Measurements from ENCODE around the gene MTARC2. TPM values are rescaled to one million over a fixed set of nuclear protein-coding genes. Genes with fewer than 3 reads are reported as not detected.

The MTARC2 gene
- total and polyA plus RNA-seq, 10 donors = 4.8 to 27.2 (median 15.3) TPM

- Histone ChIP-seq H3K4me1 (peaks cover 4 to 52% (median 25%) of the 10 kb centered on the region in 6 donors), H3K9me3 (no peaks in the 10 kb centered on the region), H3K4me3 (peak overlapping the region in 4 of 8 donors; percentile 54 to 80 (median 60)), H3K27ac (peak overlapping the region in 5 of 8 donors; percentile 2 to 89 (median 36)), H3K27me3 (replicated peaks in 1 of 7) (peaks cover 0 to 40% (median 8%) of the 10 kb centered on the region in 7 donors), H3K36me3 (peaks cover 0 to 4% (median 2%) of the 10 kb centered on the region in 6 donors)
- intact Hi-C loops (cut with DNase I; ENCODE audit: low total_unique reads) = no loop called here
- WGBS, 5 donors = 26 to 48% (median 32%) methylated on average over 6 of the region's 6 CpGs
- DNase-seq = no peak
- TF ChIP-seq CTCF (IDR thresholded peaks at IDR 0.05 in 8 of 11, conservative IDR thresholded peaks at IDR 0.05 in 3 of 11) (no peak), POLR2A (IDR thresholded peaks at IDR 0.05) (no peak), POLR2AphosphoS5 (IDR thresholded peaks at IDR 0.05) (no peak)
Observed at GRCh38 chr1:220750131-220750515, 2.0 kb downstream of the MTARC2 start.

- intact Hi-C loops (cut with DNase I; ENCODE audit: low total_unique reads) = no loop called here
- WGBS, 5 donors = 79 to 95% (median 82%) methylated on average over 2 of the region's 2 CpGs
- H3K27me3 ChIP-seq (replicated peaks in 1 of 7) = peaks cover 0 to 40% (median 8%) of the 10 kb centered on the region in 7 donors
- no peak for DNase-seq
- H3K4me3 ChIP-seq = peak overlapping the region in 2 of 8 donors; percentile 64 to 80
- no peak overlapping the region for H3K27ac ChIP-seq
- peaks cover 4 to 52% (median 25%) of the 10 kb centered on the region in 6 donors for H3K4me1 ChIP-seq
- H3K9me3 ChIP-seq = no peaks in the 10 kb centered on the region
- H3K36me3 ChIP-seq = peaks cover 0 to 14% (median 4%) of the 10 kb centered on the region in 6 donors
- no peak for TF ChIP-seq CTCF (IDR thresholded peaks at IDR 0.05 in 8 of 11, conservative IDR thresholded peaks at IDR 0.05 in 3 of 11)
- no peak for TF ChIP-seq POLR2AphosphoS5 (IDR thresholded peaks at IDR 0.05)
- no peak for TF ChIP-seq POLR2A (IDR thresholded peaks at IDR 0.05)
Observed at GRCh38 chr1:220751111-220751510, 3.0 kb downstream of the MTARC2 start.

DNA sequence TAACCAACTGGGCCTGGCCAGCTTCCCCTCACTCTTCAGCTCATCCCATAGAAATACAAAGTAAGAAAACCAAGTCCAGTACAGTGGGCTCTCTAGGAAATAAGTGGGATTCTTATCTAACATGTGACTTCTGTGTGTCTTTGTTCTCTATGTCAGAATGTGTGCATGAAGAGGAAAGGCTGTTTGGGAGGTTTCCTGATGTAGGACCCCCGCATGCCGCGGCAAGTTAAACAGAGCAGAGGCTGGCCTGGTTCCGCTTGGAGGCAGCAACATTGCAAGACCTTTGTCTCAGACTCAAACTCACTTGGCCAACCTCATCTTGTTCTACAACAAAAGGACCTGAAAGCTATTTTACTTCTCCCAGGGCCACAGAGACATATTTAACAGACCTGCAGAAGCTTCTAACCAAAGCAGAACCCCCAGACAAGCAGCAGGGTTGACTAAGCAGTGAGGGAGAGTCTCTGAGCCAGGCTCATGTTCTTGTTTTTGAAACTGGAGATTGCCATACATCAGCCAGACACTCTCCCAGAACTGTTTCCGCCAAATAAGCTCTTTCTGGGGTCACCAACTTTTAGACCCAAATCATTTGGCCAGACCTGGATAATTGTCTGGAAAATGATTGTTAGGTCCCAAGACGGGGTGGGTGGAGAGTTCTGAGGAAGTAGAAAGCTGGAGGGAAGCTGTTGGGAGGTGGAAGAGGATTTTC is 6.2 kb downstream of the MTARC2 start:
- TF ChIP-seq POLR2A (IDR thresholded peaks at IDR 0.05) (no peak), POLR2AphosphoS5 (IDR thresholded peaks at IDR 0.05) (no peak), CTCF (IDR thresholded peaks at IDR 0.05 in 8 of 11, conservative IDR thresholded peaks at IDR 0.05 in 3 of 11) (no peak)
- Histone ChIP-seq H3K4me3 (no peak overlapping the region), H3K9me3 (no peaks in the 10 kb centered on the region), H3K4me1 (peaks cover 0 to 29% (median 14%) of the 10 kb centered on the region in 6 donors), H3K27me3 (replicated peaks in 1 of 7) (peaks cover 0 to 11% (median 0%) of the 10 kb centered on the region in 7 donors), H3K27ac (peak overlapping the region in 2 of 8 donors; percentile 6 to 9), H3K36me3 (peaks cover 0 to 25% (median 4%) of the 10 kb centered on the region in 6 donors)
- no peak for DNase-seq
- intact Hi-C loops (cut with DNase I; ENCODE audit: low total_unique reads) = no loop called here
- WGBS, 5 donors = 75 to 92% (median 89%) methylated on average over 6 of the region's 6 CpGs

GRCh38 chr1:220754918-220755295 is 6.8 kb downstream of the MTARC2 start:
- WGBS, 5 donors = 92 to 97% (median 93%) methylated on average over 4 of the region's 4 CpGs
- no peak for DNase-seq
- TF ChIP-seq POLR2AphosphoS5 (IDR thresholded peaks at IDR 0.05) (no peak), POLR2A (IDR thresholded peaks at IDR 0.05) (no peak), CTCF (IDR thresholded peaks at IDR 0.05 in 8 of 11, conservative IDR thresholded peaks at IDR 0.05 in 3 of 11) (no peak)
- Histone ChIP-seq H3K27me3 (replicated peaks in 1 of 7) (peaks cover 0 to 8% (median 0%) of the 10 kb centered on the region in 7 donors), H3K27ac (no peak overlapping the region), H3K4me1 (peaks cover 0 to 23% (median 12%) of the 10 kb centered on the region in 6 donors), H3K36me3 (peaks cover 0 to 25% (median 4%) of the 10 kb centered on the region in 6 donors), H3K9me3 (no peaks in the 10 kb centered on the region), H3K4me3 (no peak overlapping the region)
- intact Hi-C loops (cut with DNase I; ENCODE audit: low total_unique reads) = no loop called here

Measured in spleen (tissue), 11 donors.